ENCODE measurements around the gene AP1M2. TPM values are rescaled to one million over a fixed set of nuclear protein-coding genes. Genes with fewer than 3 reads are reported as not detected.

The AP1M2 gene
- total RNA-seq, 2 experiments from 2014 or later, result not detected

GRCh38 chr19:10611907-10612306 lies 24.8 kb upstream of the AP1M2 start:
- H3K27ac Mint-ChIP-seq, result no peak overlapping the region
- H3K4me3 Mint-ChIP-seq, result no peak overlapping the region
- peaks cover 26% of the 10 kb centered on the region for H3K4me1 Mint-ChIP-seq
- DNase-seq, result no peak
- H3K9me3 Mint-ChIP-seq, result no peaks in the 10 kb centered on the region
- H3K36me3 Mint-ChIP-seq, result peaks cover 24% of the 10 kb centered on the region
- no peaks in the 10 kb centered on the region for H3K27me3 Mint-ChIP-seq

GRCh38 chr19:10604460-10604980 lies 17.4 kb upstream of the AP1M2 start:
- peaks cover 9% of the 10 kb centered on the region for H3K36me3 Mint-ChIP-seq
- peaks cover 23% of the 10 kb centered on the region for H3K4me1 Mint-ChIP-seq
- DNase-seq, result peak; percentile 16
- no peaks in the 10 kb centered on the region for H3K27me3 Mint-ChIP-seq
- peak overlapping the region; percentile 98 for H3K27ac Mint-ChIP-seq
- H3K9me3 Mint-ChIP-seq, result no peaks in the 10 kb centered on the region
- H3K4me3 Mint-ChIP-seq, result peak overlapping the region; percentile 96

- no peaks in the 10 kb centered on the region for H3K9me3 Mint-ChIP-seq
- DNase-seq, result peak; percentile 27
- peaks cover 9% of the 10 kb centered on the region for H3K36me3 Mint-ChIP-seq
- peak overlapping the region; percentile 98 for H3K27ac Mint-ChIP-seq
- peaks cover 23% of the 10 kb centered on the region for H3K4me1 Mint-ChIP-seq
- H3K27me3 Mint-ChIP-seq, result no peaks in the 10 kb centered on the region
- peak overlapping the region; percentile 96 for H3K4me3 Mint-ChIP-seq
Observed at GRCh38 chr19:10603873-10604459, 16.9 kb upstream of the AP1M2 start.

- peaks cover 9% of the 10 kb centered on the region for H3K36me3 Mint-ChIP-seq
- H3K4me3 Mint-ChIP-seq, result peak overlapping the region; percentile 96
- no peaks in the 10 kb centered on the region for H3K27me3 Mint-ChIP-seq
- no peaks in the 10 kb centered on the region for H3K9me3 Mint-ChIP-seq
- H3K4me1 Mint-ChIP-seq, result peaks cover 23% of the 10 kb centered on the region
- peak; percentile 84 for DNase-seq
- peak overlapping the region; percentile 98 for H3K27ac Mint-ChIP-seq
Observed at GRCh38 chr19:10603084-10603872, 16.2 kb upstream of the AP1M2 start.

- Mint-ChIP-seq H3K9me3 (no peaks in the 10 kb centered on the region), H3K27ac (peak overlapping the region; percentile 98), H3K27me3 (no peaks in the 10 kb centered on the region), H3K4me3 (peak overlapping the region; percentile 96), H3K36me3 (peaks cover 9% of the 10 kb centered on the region), H3K4me1 (peaks cover 21% of the 10 kb centered on the region)
- DNase-seq, result peak; percentile 89
Observed at GRCh38 chr19:10602330-10603083, 15.4 kb upstream of the AP1M2 start.

GRCh38 chr19:10601999-10602329 lies 14.9 kb upstream of the AP1M2 start:
- no peak for DNase-seq
- Mint-ChIP-seq H3K27ac (peak overlapping the region; percentile 80), H3K4me3 (peak overlapping the region; percentile 79), H3K27me3 (no peaks in the 10 kb centered on the region), H3K4me1 (peaks cover 20% of the 10 kb centered on the region), H3K36me3 (peaks cover 6% of the 10 kb centered on the region), H3K9me3 (no peaks in the 10 kb centered on the region)

GRCh38 chr19:10600149-10600548 lies 13.0 kb upstream of the AP1M2 start:
- no peaks in the 10 kb centered on the region for H3K9me3 Mint-ChIP-seq
- no peaks in the 10 kb centered on the region for H3K27me3 Mint-ChIP-seq
- H3K4me3 Mint-ChIP-seq, result no peak overlapping the region
- H3K27ac Mint-ChIP-seq, result no peak overlapping the region
- peaks cover 6% of the 10 kb centered on the region for H3K36me3 Mint-ChIP-seq
- peaks cover 32% of the 10 kb centered on the region for H3K4me1 Mint-ChIP-seq
- DNase-seq, result no peak

- Mint-ChIP-seq H3K36me3 (no peaks in the 10 kb centered on the region), H3K27ac (peak overlapping the region; percentile 47), H3K4me3 (no peak overlapping the region), H3K9me3 (no peaks in the 10 kb centered on the region), H3K27me3 (no peaks in the 10 kb centered on the region), H3K4me1 (peaks cover 24% of the 10 kb centered on the region)
- DNase-seq, result no peak
Observed at GRCh38 chr19:10593820-10594637, 6.9 kb upstream of the AP1M2 start.

GRCh38 chr19:10593148-10593547 lies 6.0 kb upstream of the AP1M2 start:
- H3K4me1 Mint-ChIP-seq, result peaks cover 24% of the 10 kb centered on the region
- no peak for DNase-seq
- H3K36me3 Mint-ChIP-seq, result no peaks in the 10 kb centered on the region
- no peak overlapping the region for H3K27ac Mint-ChIP-seq
- H3K27me3 Mint-ChIP-seq, result no peaks in the 10 kb centered on the region
- H3K9me3 Mint-ChIP-seq, result no peaks in the 10 kb centered on the region
- no peak overlapping the region for H3K4me3 Mint-ChIP-seq

GRCh38 chr19:10587839-10588150 lies 683 bp upstream of the AP1M2 start:
- no peak overlapping the region for H3K4me3 Mint-ChIP-seq

GRCh38 chr19:10586396-10586795 lies 716 bp downstream of the AP1M2 start:
- Mint-ChIP-seq H3K4me1 (peaks cover 3% of the 10 kb centered on the region), H3K27me3 (peaks cover 12% of the 10 kb centered on the region), H3K4me3 (no peak overlapping the region), H3K36me3 (no peaks in the 10 kb centered on the region), H3K9me3 (peaks cover 2% of the 10 kb centered on the region), H3K27ac (no peak overlapping the region)
- DNase-seq, result no peak

More at GRCh38 chr19:10587839-10588150, 683 bp upstream of the AP1M2 start:
- peaks cover 12% of the 10 kb centered on the region for H3K27me3 Mint-ChIP-seq
- no peaks in the 10 kb centered on the region for H3K4me1 Mint-ChIP-seq
- peaks cover 2% of the 10 kb centered on the region for H3K9me3 Mint-ChIP-seq
- no peaks in the 10 kb centered on the region for H3K36me3 Mint-ChIP-seq
- H3K27ac Mint-ChIP-seq, result no peak overlapping the region
- DNase-seq, result no peak

- Mint-ChIP-seq H3K9me3 (peaks cover 2% of the 10 kb centered on the region), H3K27ac (no peak overlapping the region), H3K27me3 (peaks cover 12% of the 10 kb centered on the region), H3K4me1 (peaks cover 8% of the 10 kb centered on the region), H3K4me3 (no peak overlapping the region), H3K36me3 (no peaks in the 10 kb centered on the region)
- no peak for DNase-seq
Observed at GRCh38 chr19:10583036-10583776, 3.9 kb downstream of the AP1M2 start.

- H3K27ac Mint-ChIP-seq, result no peak overlapping the region
- no peaks in the 10 kb centered on the region for H3K36me3 Mint-ChIP-seq
- peaks cover 4% of the 10 kb centered on the region for H3K27me3 Mint-ChIP-seq
- no peak for DNase-seq
- H3K4me3 Mint-ChIP-seq, result no peak overlapping the region
- peaks cover 8% of the 10 kb centered on the region for H3K4me1 Mint-ChIP-seq
- H3K9me3 Mint-ChIP-seq, result no peaks in the 10 kb centered on the region
Observed at GRCh38 chr19:10582091-10582490, 5.0 kb downstream of the AP1M2 start.

GRCh38 chr19:10580979-10581631 lies 6.0 kb downstream of the AP1M2 start:
- Mint-ChIP-seq H3K27me3 (peaks cover 4% of the 10 kb centered on the region), H3K4me1 (peaks cover 8% of the 10 kb centered on the region), H3K36me3 (no peaks in the 10 kb centered on the region), H3K27ac (no peak overlapping the region), H3K4me3 (no peak overlapping the region), H3K9me3 (no peaks in the 10 kb centered on the region)
- peak; percentile 87 for DNase-seq

Data from activated naive CD8-positive, alpha-beta T cell treated with anti-CD3 and anti-CD28 coated beads for 36 hours (primary cell).